Measurements from ENCODE around the gene FER. TPM values are rescaled to one million over a fixed set of nuclear protein-coding genes. Genes with fewer than 3 reads are reported as not detected.

FER gene
- polyA plus RNA-seq, 1 donor (not counting 4 experiments of a cell fraction or from before 2014, with no cell fraction given), result 17.1 TPM

DNA sequence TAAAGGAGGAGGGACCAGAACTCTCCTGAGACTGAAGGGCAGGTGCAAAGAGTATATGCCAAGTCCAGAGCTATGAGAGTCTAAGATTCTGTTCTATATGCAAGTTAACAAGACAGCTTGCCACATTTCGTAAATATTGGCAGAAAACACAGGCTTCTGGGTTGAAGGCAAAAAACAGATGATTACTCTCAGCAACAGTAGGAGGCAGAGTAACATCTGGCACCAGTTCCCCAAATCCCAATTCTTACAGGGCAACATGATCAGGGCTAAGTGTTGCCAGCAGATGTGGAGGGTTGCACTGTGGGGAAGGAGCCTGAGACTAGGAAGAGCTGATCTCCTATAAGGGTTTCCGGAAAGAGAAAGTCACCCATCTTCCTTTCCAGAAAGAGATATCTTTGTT lies 482.7 kb downstream of the FER start:
- no peak overlapping the region for H2AFZ ChIP-seq (ENCODE audit: control insufficient read depth, low read length)
- no peak overlapping the region for H3K4me2 ChIP-seq (ENCODE audit: control insufficient read depth, extremely low read depth, insufficient read depth, low read depth, low read length)
- no peak overlapping the region for H3K27ac ChIP-seq (ENCODE audit: control insufficient read depth, insufficient read depth, low read length)
- no peak overlapping the region for H3K9ac ChIP-seq (ENCODE audit: control insufficient read depth, extremely low read depth, insufficient read depth, low read length)
- no peak for DNase-seq (ENCODE audit: low read depth, low spot score)
- no peaks in the 10 kb centered on the region for H3K9me1 ChIP-seq (ENCODE audit: control insufficient read depth, extremely low read depth, insufficient read depth, low read length)
- dilution Hi-C loops (cut with MboI; ENCODE audit: extremely low pct_ligation_motif_present, low sequenced_read_pairs), result no loop called here
- H3K79me2 ChIP-seq (ENCODE audit: control insufficient read depth, insufficient read depth, low read length), result no peaks in the 10 kb centered on the region
- no peaks in the 10 kb centered on the region for H3K9me3 ChIP-seq (ENCODE audit: control insufficient read depth, low read depth, low read length)
- no peaks in the 10 kb centered on the region for H3K4me1 ChIP-seq (ENCODE audit: control insufficient read depth, extremely low read depth, insufficient read depth, low read length)
- H3K27me3 ChIP-seq (ENCODE audit: control insufficient read depth, extremely low read depth, insufficient read depth, low read length), result peaks cover 4% of the 10 kb centered on the region
- H3K4me3 ChIP-seq (ENCODE audit: control insufficient read depth in 2 of 3, extremely low read depth in 1 of 3, insufficient read depth in 2 of 3, low read depth in 1 of 3, low read length in 3 of 3), result no peak overlapping the region
- no peaks in the 10 kb centered on the region for H3K36me3 ChIP-seq (ENCODE audit: control insufficient read depth in 2 of 2, extremely low read depth in 1 of 2, insufficient read depth in 2 of 2, low read length in 2 of 2)
- FAIRE-seq, result no peak
- H4K20me1 ChIP-seq (ENCODE audit: control insufficient read depth, extremely low read depth, insufficient read depth, low read length), result no peaks in the 10 kb centered on the region
- TF ChIP-seq, protein P1, sequence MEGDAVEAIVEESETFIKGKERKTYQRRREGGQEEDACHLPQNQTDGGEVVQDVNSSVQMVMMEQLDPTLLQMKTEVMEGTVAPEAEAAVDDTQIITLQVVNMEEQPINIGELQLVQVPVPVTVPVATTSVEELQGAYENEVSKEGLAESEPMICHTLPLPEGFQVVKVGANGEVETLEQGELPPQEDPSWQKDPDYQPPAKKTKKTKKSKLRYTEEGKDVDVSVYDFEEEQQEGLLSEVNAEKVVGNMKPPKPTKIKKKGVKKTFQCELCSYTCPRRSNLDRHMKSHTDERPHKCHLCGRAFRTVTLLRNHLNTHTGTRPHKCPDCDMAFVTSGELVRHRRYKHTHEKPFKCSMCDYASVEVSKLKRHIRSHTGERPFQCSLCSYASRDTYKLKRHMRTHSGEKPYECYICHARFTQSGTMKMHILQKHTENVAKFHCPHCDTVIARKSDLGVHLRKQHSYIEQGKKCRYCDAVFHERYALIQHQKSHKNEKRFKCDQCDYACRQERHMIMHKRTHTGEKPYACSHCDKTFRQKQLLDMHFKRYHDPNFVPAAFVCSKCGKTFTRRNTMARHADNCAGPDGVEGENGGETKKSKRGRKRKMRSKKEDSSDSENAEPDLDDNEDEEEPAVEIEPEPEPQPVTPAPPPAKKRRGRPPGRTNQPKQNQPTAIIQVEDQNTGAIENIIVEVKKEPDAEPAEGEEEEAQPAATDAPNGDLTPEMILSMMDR (optimal IDR thresholded peaks at IDR 0.05 in 1 of 3, IDR thresholded peaks at IDR 0.05 in 1 of 3, conservative IDR thresholded peaks at IDR 0.05 in 1 of 3; ENCODE audit: extremely low read depth in 1 of 3, insufficient read depth in 2 of 3, low read length in 3 of 3), result no peak
- no peak for TF ChIP-seq EZH2 (IDR thresholded peaks at IDR 0.05; ENCODE audit: low read length)

DNA sequence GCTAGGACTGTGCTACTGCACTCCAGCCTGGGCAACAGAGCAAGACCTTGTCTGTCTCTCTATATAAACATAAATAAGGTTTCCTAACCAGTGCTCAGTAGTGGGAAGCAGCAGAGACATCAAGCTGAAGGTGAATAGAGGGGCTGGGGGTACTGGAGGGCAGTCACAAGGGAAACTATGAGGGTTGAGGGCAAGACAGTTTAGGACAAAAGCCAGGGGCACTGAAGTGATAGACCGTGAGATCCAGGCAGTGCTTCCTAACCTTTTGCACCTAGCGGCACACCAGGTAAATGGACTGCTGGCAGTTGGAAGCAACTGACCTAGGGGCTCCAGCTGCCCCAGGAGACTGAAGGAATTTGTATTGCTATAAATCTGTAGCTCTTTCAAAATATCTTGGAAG lies 483.6 kb downstream of the FER start:
- FAIRE-seq (no peak), DNase-seq (ENCODE audit: low read depth, low spot score) (no peak)
- Histone ChIP-seq H3K4me3 (ENCODE audit: control insufficient read depth in 2 of 3, extremely low read depth in 1 of 3, insufficient read depth in 2 of 3, low read depth in 1 of 3, low read length in 3 of 3) (no peak overlapping the region), H3K4me2 (ENCODE audit: control insufficient read depth, extremely low read depth, insufficient read depth, low read depth, low read length) (no peak overlapping the region), H3K9ac (ENCODE audit: control insufficient read depth, extremely low read depth, insufficient read depth, low read length) (no peak overlapping the region), H3K79me2 (ENCODE audit: control insufficient read depth, insufficient read depth, low read length) (no peaks in the 10 kb centered on the region), H3K27ac (ENCODE audit: control insufficient read depth, insufficient read depth, low read length) (no peak overlapping the region), H4K20me1 (ENCODE audit: control insufficient read depth, extremely low read depth, insufficient read depth, low read length) (no peaks in the 10 kb centered on the region), H3K27me3 (ENCODE audit: control insufficient read depth, extremely low read depth, insufficient read depth, low read length) (peaks cover 4% of the 10 kb centered on the region), H3K4me1 (ENCODE audit: control insufficient read depth, extremely low read depth, insufficient read depth, low read length) (no peaks in the 10 kb centered on the region), H3K36me3 (ENCODE audit: control insufficient read depth in 2 of 2, extremely low read depth in 1 of 2, insufficient read depth in 2 of 2, low read length in 2 of 2) (no peaks in the 10 kb centered on the region), H3K9me1 (ENCODE audit: control insufficient read depth, extremely low read depth, insufficient read depth, low read length) (no peaks in the 10 kb centered on the region), H2AFZ (ENCODE audit: control insufficient read depth, low read length) (no peak overlapping the region), H3K9me3 (ENCODE audit: control insufficient read depth, low read depth, low read length) (peaks cover under 1% of the 10 kb centered on the region)
- dilution Hi-C loops (cut with MboI; ENCODE audit: extremely low pct_ligation_motif_present, low sequenced_read_pairs), result no loop called here
- TF ChIP-seq, protein P1 (optimal IDR thresholded peaks at IDR 0.05 in 1 of 3, IDR thresholded peaks at IDR 0.05 in 1 of 3, conservative IDR thresholded peaks at IDR 0.05 in 1 of 3; ENCODE audit: extremely low read depth in 1 of 3, insufficient read depth in 2 of 3, low read length in 3 of 3), result no peak
- TF ChIP-seq EZH2 (IDR thresholded peaks at IDR 0.05; ENCODE audit: low read length), result no peak

Measured in keratinocyte (primary cell).